OCI-LY1 (cell line): Measurements from ENCODE around the gene DDX31.

Experiments
- EZH2 ChIP-seq: fragments of 200-600 bp; sonication (generic), shearing (Covaris generic); IDR thresholded peaks from 2 replicates; pipeline ENCODE4 v1.8.0; 2017; ENCODE audit warnings: borderline replicate concordance, mixed run types, mild to moderate bottlenecking, antibody characterized with exemption, low read length, moderate library complexity, mixed read lengths
- TF ChIP-seq, protein P1 (sequence below): fragments of 200-600 bp; sonication (generic), shearing (Covaris generic); IDR thresholded peaks from 2 replicates; pipeline ENCODE4 v1.5.1; 2017; ENCODE audit warnings: mild to moderate bottlenecking, antibody characterized with exemption, low read length, moderate library complexity, mixed read lengths

DNA sequence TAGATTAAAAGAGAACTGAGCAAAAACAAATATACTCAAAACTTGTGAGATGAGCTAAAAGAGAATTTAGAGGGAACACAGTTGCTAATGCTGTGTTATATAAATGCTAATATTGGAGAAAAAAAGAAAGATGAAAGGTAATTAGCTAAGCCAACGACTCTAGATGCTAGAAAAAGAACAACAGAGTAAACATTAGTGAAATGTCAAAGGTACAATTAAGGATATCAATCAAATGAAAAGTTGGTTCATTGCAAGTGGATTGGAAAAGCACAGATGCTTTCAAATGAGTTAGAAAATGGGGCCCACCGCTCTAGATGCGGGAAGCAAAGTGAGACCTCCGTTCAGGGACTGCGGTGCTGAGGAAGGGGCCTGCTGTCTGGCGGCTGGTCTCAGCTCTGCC lies 105.3 kb downstream of the DDX31 start:
- TF ChIP-seq, protein P1, sequence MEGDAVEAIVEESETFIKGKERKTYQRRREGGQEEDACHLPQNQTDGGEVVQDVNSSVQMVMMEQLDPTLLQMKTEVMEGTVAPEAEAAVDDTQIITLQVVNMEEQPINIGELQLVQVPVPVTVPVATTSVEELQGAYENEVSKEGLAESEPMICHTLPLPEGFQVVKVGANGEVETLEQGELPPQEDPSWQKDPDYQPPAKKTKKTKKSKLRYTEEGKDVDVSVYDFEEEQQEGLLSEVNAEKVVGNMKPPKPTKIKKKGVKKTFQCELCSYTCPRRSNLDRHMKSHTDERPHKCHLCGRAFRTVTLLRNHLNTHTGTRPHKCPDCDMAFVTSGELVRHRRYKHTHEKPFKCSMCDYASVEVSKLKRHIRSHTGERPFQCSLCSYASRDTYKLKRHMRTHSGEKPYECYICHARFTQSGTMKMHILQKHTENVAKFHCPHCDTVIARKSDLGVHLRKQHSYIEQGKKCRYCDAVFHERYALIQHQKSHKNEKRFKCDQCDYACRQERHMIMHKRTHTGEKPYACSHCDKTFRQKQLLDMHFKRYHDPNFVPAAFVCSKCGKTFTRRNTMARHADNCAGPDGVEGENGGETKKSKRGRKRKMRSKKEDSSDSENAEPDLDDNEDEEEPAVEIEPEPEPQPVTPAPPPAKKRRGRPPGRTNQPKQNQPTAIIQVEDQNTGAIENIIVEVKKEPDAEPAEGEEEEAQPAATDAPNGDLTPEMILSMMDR = no peak
- TF ChIP-seq EZH2 = no peak
